Posterior vena cava (tissue), 2 donors: ENCODE measurements around the gene IRF8. TPM values are rescaled to one million over a fixed set of nuclear protein-coding genes. Genes with fewer than 3 reads are reported as not detected.

Source experiments
- DNase-seq: peaks from one replicate; pipeline ENCODE4 v3.0.0-alpha.2; 2020; ENCODE audit warnings: low spot score
- intact Hi-C, 2 donors: fragments of 100-400 bp; cut with DNase I; formaldehyde crosslinking; loops; one replicate each; pipeline versions ENCODE4 v1.14.1 to v1.14.2; 2022 to 2023
- total RNA-seq, 2 donors: library from RNA; stranded (reverse); fragmentation: NEBNext Ultra II Directional; extraction: Animal tissue kit (Norgen Biotek cat#: 25700); gene quantifications; one replicate each; pipeline ENCODE4 v1.2.1, GENCODE V29; 2021
- donor health status: DM: yes; HTN: yes; CAD: no.
- donor health status: DM: yes; HTN: yes; CAD: no.

Gene IRF8
- total RNA-seq, 2 donors from 2014 or later, result 6.3 to 18.7 TPM

- DNase-seq, result no peak
- intact Hi-C loops, result no loop called here
Observed at GRCh38 chr16:85945424-85945751, 46.4 kb downstream of the IRF8 start.

GRCh38 chr16:85946541-85947124 lies 47.7 kb downstream of the IRF8 start:
- DNase-seq, result no peak
- intact Hi-C loops, result no loop called here

DNA sequence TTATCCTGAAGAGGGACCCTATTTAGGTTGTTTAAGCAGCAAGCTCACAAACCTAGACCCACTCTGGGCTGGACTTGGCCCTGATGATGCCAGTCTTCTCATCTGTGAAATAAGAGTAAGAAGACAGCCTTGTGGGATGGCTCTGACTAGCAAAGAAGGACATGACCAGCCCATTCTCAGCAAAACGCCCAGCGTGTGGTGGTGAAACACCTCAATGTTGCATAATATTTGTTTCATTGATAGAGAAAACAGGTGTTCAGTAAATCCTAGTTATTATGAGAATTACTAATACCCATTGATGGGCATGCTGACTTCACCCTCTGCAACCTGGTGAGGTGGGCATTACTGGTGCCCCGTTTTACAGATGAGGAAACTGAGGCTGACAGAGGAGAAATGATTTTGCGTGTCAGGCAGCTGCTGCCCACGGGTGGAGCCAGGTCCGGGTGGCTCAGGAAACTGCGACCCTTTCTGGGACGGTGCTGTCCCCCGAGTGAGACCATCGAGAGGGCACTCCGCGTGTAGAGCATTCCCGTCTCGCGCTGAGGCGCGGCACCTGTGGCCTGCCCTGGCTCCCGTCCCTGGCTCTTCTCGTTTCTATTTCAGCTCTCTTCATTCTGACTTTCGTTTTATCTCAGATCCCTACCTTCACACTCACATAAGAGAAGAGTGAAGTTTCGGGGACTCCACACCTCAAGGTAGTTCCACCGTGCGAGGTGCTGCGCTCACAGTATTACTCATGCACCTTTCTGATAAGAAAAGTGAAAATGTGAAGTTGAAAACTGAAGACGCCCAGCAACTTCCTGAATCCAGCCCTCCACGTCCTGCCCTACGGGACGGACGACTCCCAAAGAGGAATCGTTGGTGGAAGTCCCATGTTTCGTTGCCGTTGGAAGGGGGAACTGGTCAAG lies 48.5 kb downstream of the IRF8 start:
- intact Hi-C loops, result no loop called here
- DNase-seq, result no peak

DNA sequence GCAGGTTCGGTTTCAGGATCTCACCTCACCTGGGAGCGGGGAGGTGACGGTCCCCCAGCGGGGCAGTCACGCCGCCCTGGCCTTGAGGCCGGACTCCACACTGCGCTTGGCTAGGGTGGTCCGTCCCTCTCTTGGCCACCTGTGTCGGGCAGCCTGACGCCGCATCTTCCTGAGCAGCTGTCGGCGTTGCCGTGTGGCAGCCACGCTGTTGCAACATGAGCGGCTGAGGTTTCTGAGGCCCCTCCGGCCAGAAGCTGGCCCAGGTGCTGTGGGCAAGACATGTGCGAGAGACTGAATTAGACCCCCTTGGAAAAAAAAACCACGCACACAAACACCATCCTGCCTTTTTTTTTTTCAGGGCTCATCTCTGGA lies 49.2 kb downstream of the IRF8 start:
- intact Hi-C loops, result no loop called here
- no peak for DNase-seq

GRCh38 chr16:85948616-85949265 lies 49.8 kb downstream of the IRF8 start:
- DNase-seq, result no peak
- intact Hi-C loops, result no loop called here

- intact Hi-C loops, result no loop called here
- no peak for DNase-seq
Observed at GRCh38 chr16:85950136-85950918, 51.4 kb downstream of the IRF8 start.

DNA sequence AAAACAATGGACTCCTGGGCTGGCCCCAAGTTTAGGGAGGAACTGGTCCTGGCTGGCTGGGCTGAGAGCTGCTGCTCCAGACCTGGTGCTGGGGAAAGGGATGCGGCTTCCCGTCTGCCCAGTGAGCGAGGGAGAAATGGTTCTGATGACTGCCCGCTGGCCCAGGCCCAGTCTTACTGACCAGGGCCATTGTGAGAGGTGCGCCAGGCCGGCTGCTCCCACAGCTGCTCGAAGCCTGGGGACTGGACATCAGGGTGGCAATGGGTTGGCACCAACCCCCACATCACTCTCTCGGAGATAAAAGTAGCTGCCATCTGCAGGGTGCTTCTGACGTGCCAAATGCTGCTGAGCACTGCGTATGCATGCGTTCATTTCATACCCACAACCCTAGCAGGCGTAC lies 53.2 kb downstream of the IRF8 start:
- intact Hi-C loops, result no loop called here

GRCh38 chr16:85952811-85953210 lies 53.8 kb downstream of the IRF8 start:
- DNase-seq, result no peak
- intact Hi-C loops, result no loop called here

More for the DNA sequence above, 53.2 kb downstream of the IRF8 start:
- DNase-seq, result no peak

GRCh38 chr16:85954927-85955519 lies 56.1 kb downstream of the IRF8 start:
- no peak for DNase-seq
- intact Hi-C loops, result no loop called here

DNA sequence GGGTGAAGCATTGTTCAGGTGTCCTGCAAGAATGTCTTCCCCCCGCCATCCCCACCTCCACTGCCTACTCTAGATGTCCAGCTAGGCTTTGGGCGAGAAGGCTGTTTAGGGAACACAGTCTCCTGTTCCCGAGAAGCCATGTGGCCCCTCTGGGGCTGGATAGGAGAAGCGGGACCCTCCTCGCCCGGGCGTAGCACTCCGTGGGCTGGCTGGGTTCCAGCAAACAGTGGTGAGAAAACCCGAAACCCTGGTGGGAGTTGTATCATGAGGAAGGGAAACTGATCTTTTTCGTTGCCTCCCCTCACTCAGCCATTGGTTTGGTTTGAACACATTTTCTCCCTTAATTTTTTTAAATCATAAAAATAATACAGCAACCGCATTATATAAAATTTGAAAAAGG lies 56.6 kb downstream of the IRF8 start:
- intact Hi-C loops, result no loop called here
- no peak for DNase-seq

- DNase-seq, result no peak
- intact Hi-C loops, result no loop called here
Observed at GRCh38 chr16:85956426-85956825, 57.5 kb downstream of the IRF8 start.

DNA sequence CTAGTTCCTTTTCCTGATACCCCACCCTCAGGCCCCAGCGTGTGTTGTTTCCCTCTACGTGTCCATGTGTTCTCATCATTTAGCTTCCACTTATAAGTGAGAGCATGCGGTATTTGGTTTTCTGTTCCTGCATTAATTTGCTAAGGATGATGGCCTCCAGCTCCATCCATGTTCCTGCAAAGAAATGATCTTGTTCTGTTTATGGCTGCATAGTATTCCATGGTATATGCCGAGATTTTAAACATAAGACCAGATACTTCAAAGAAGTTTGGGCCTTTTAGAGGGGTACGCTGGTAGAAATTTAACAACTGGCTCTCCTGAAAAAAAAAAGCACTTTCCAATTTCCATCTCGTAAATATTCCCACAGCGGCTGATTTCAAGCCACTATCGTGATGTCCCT lies 59.8 kb downstream of the IRF8 start:
- no peak for DNase-seq
- intact Hi-C loops, result no loop called here

- no peak for DNase-seq
- intact Hi-C loops, result no loop called here
Observed at GRCh38 chr16:85959686-85960085, 60.7 kb downstream of the IRF8 start.

DNA sequence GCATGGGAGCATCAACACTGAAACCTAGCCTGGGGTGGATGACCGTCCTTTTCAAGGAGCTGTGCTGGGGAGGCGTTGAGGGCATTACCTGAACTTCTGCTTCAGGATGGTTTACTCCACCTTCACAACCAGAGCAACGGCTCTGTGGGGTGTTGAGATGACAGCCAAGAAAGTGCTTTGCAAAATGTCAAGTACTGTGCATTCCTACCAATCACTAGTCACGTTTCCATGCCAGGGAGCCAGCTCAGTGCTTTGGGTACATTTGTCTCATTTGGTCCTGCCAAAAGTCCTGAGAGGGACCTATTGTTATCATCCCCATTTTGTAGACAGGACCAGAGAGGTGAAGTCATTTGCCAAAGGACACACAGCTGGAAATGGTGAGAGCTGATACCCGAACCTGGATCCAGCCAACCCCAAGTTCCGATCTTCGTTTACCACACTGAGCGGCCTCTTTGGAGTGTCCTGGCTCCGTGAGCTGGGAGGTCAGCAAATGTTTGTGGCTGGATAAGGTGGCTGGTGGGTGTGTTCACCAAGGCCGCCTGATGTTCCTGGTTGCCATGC lies 61.6 kb downstream of the IRF8 start:
- intact Hi-C loops, result no loop called here
- no peak for DNase-seq

GRCh38 chr16:85961988-85962915 lies 63.3 kb downstream of the IRF8 start:
- intact Hi-C loops, result no loop called here
- DNase-seq, result no peak

- no peak for DNase-seq
- intact Hi-C loops, result no loop called here
Observed at GRCh38 chr16:85963753-85964285, 64.9 kb downstream of the IRF8 start.

GRCh38 chr16:85965125-85965524 lies 66.2 kb downstream of the IRF8 start:
- DNase-seq, result no peak
- intact Hi-C loops, result no loop called here

- intact Hi-C loops, result no loop called here
- no peak for DNase-seq
Observed at GRCh38 chr16:85967111-85967510, 68.1 kb downstream of the IRF8 start.
